ENCODE results near the gene PCNA. TPM values are rescaled to one million over a fixed set of nuclear protein-coding genes. Genes with fewer than 3 reads are reported as not detected.

PCNA gene
- total and polyA plus RNA-seq, 10 of the 15 experiments (the other 5 are each of a cell fraction or from before 2014, with no cell fraction given): 389 to 694 (median 540) TPM

GRCh38 chr20:5078399-5078958, 41.3 kb downstream of the PCNA start (continued):
- TF ChIP-seq KDM1A (IDR thresholded peaks at IDR 0.05; ENCODE audit: borderline replicate concordance) (no peak), RBBP5 (conservative IDR thresholded peaks at IDR 0.05) (no peak), E4F1 (IDR thresholded peaks at IDR 0.05; ENCODE audit: borderline replicate concordance, partially characterized antibody) (no peak), MXI1 (IDR thresholded peaks at IDR 0.05; ENCODE audit: low read depth, low read length) (peak; percentile 41; the same call in 1 of the 2 replicates), HDAC2 (IDR thresholded peaks at IDR 0.05) (no peak), SMAD1 (IDR thresholded peaks at IDR 0.05; ENCODE audit: low read depth, partially characterized antibody) (peak; percentile 75), KLF5 (IDR thresholded peaks at IDR 0.05; ENCODE audit: partially characterized antibody) (peak; percentile 55), CHD2 (IDR thresholded peaks at IDR 0.05; ENCODE audit: borderline replicate concordance, low read depth, low read length) (peak; percentile 76; the same call in 1 of the 2 replicates), HCFC1 (IDR thresholded peaks at IDR 0.05; ENCODE audit: low read length) (no peak), MEF2A (IDR thresholded peaks at IDR 0.05; ENCODE audit: insufficient read depth, low read depth, low read length) (peak; percentile 85; the same call in 1 of the 2 replicates), NRF1 (conservative IDR thresholded peaks at IDR 0.05; ENCODE audit: low read depth, low read length) (no peak), RAD51 (IDR thresholded peaks at IDR 0.05) (peak; percentile 84), IKZF2 (IDR thresholded peaks at IDR 0.05) (peak; percentile 96), STAT1 (conservative IDR thresholded peaks at IDR 0.05) (peak; percentile 77; the same call in 1 of the 2 replicates), ZNF274 (IDR thresholded peaks at IDR 0.05; ENCODE audit: insufficient read depth, insufficient read length) (no peak), PRDM15 (CRISPR knock-in tag; IDR thresholded peaks at IDR 0.05) (no peak), IRF3 (IDR thresholded peaks at IDR 0.05) (no peak), POLR2A (IDR thresholded peaks at IDR 0.05; ENCODE audit: low read depth, low read length) (peak; percentile 51), NFYB (IDR thresholded peaks at IDR 0.05; ENCODE audit: insufficient read depth, low read depth, low read length) (no peak), SREBF2 (IDR thresholded peaks at IDR 0.05; ENCODE audit: low read length) (no peak), MLLT1 (IDR thresholded peaks at IDR 0.05) (peak; percentile 92), EED (IDR thresholded peaks at IDR 0.05; ENCODE audit: low read depth) (peak; percentile 88)
